OCI-LY1 (cell line): ENCODE data around the gene RBM20.
"Not testable (repeated sequence)": the region's sequence is repeated elsewhere in the genome, so short reads cannot be mapped to it uniquely, and the experiment has no call there.

Experiments used
- H2AFZ ChIP-seq: fragments of 200-600 bp; sonication (generic), shearing (Covaris generic); 2 replicates; pipeline ENCODE4 v1.6.0; 2014; ENCODE audit warnings: antibody characterized with exemption, mild to moderate bottlenecking, low read length
- H3F3A ChIP-seq: fragments of 200-600 bp; sonication (generic), shearing (Covaris generic); 2 replicates; pipeline ENCODE4 v1.6.0; 2014; ENCODE audit warnings: mild to moderate bottlenecking, antibody characterized with exemption, low read length, moderate library complexity; ENCODE audit not compliant: insufficient read depth
- H3K27ac ChIP-seq: fragments of 200-600 bp; sonication (generic); 2 replicates; pipeline ENCODE4 v1.5.1; 2014; ENCODE audit warnings: low read length, mixed run types, mild to moderate bottlenecking, low read depth; ENCODE audit not compliant: poor library complexity, severe bottlenecking
- H3K27me3 ChIP-seq: fragments of 200-600 bp; sonication (generic); 2 replicates; pipeline ENCODE4 v1.6.0; 2014; ENCODE audit warnings: antibody characterized with exemption, mild to moderate bottlenecking, low read length, moderate library complexity; ENCODE audit not compliant: insufficient read depth
- H3K36me3 ChIP-seq: fragments of 200-600 bp; sonication (generic); 2 replicates; pipeline ENCODE4 v1.6.1; 2014; ENCODE audit warnings: mild to moderate bottlenecking, antibody characterized with exemption, low read length, moderate library complexity, mixed read lengths; ENCODE audit not compliant: insufficient read depth
- H3K4me1 ChIP-seq: fragments of 200-600 bp; sonication (generic); 2 replicates; pipeline ENCODE4 v1.5.1; 2014; ENCODE audit warnings: mild to moderate bottlenecking, low read length, moderate library complexity; ENCODE audit not compliant: insufficient read depth, severe bottlenecking
- H3K4me2 ChIP-seq: fragments of 200-600 bp; sonication (generic), shearing (Covaris generic); 2 replicates; pipeline ENCODE4 v1.6.1; 2014; ENCODE audit warnings: low read length
- H3K4me3 ChIP-seq: fragments of 200-600 bp; sonication (generic); 2 replicates; pipeline ENCODE4 v1.5.1; 2014; ENCODE audit warnings: low read length, low read depth, mild to moderate bottlenecking, mixed read lengths; ENCODE audit not compliant: poor library complexity, severe bottlenecking
- H3K79me2 ChIP-seq: fragments of 200-600 bp; shearing (Covaris generic); 2 replicates; pipeline ENCODE4 v1.6.1; 2016; ENCODE audit warnings: mixed run types, low read length, mixed read lengths; ENCODE audit not compliant: insufficient read depth
- H3K9ac ChIP-seq: fragments of 200-600 bp; sonication (generic), shearing (Covaris generic); 2 replicates; pipeline ENCODE4 v1.6.1; 2014; ENCODE audit warnings: mild to moderate bottlenecking, low read length, mixed read lengths
- H3K9me2 ChIP-seq: fragments of 200-600 bp; sonication (generic), shearing (Covaris generic); 2 replicates; pipeline ENCODE4 v1.6.1; 2014; ENCODE audit warnings: low read depth, mild to moderate bottlenecking, low read length, mixed read lengths
- H3K9me3 ChIP-seq: fragments of 200-600 bp; shearing (Covaris generic); 2 replicates; pipeline ENCODE4 v1.6.1; 2014; ENCODE audit warnings: low read length, mixed read lengths
- H4K20me1 ChIP-seq: fragments of 200-600 bp; sonication (generic), shearing (Covaris generic); 2 replicates; pipeline ENCODE4 v1.6.0; 2016; ENCODE audit warnings: mild to moderate bottlenecking, low read length; ENCODE audit not compliant: insufficient read depth
- CTCF ChIP-seq: fragments of 200-600 bp; sonication (generic), shearing (Covaris generic); IDR thresholded peaks from 2 replicates; pipeline ENCODE4 v1.5.1; 2017; ENCODE audit warnings: mild to moderate bottlenecking, antibody characterized with exemption, low read length, moderate library complexity, mixed read lengths
- EZH2 ChIP-seq: fragments of 200-600 bp; sonication (generic), shearing (Covaris generic); IDR thresholded peaks from 2 replicates; pipeline ENCODE4 v1.8.0; 2017; ENCODE audit warnings: borderline replicate concordance, mixed run types, mild to moderate bottlenecking, antibody characterized with exemption, low read length, moderate library complexity, mixed read lengths

Gene RBM20

GRCh38 chr10:110637558-110638053 is 6.5 kb upstream of the RBM20 start:
- H3K27ac ChIP-seq: peak overlapping the region; percentile 58
- no peak overlapping the region for H2AFZ ChIP-seq
- H3K79me2 ChIP-seq: no peaks in the 10 kb centered on the region
- no peaks in the 10 kb centered on the region for H3K9me2 ChIP-seq
- peak overlapping the region; percentile 16; the same call in 1 of the 2 replicates for H3K4me2 ChIP-seq
- no peak overlapping the region for H3K4me3 ChIP-seq
- H3K9ac ChIP-seq: peak overlapping the region; percentile 6; the same call in 1 of the 2 replicates
- no peaks in the 10 kb centered on the region for H3K36me3 ChIP-seq
- no peaks in the 10 kb centered on the region for H3K27me3 ChIP-seq
- no peaks in the 10 kb centered on the region for H3F3A ChIP-seq
- H3K9me3 ChIP-seq: no peaks in the 10 kb centered on the region
- TF ChIP-seq EZH2: no peak
- H4K20me1 ChIP-seq: no peaks in the 10 kb centered on the region
- peaks cover 68% of the 10 kb centered on the region for H3K4me1 ChIP-seq

- Histone ChIP-seq H4K20me1 (no peaks in the 10 kb centered on the region), H3K9ac (no peak overlapping the region), H3F3A (no peaks in the 10 kb centered on the region), H3K9me3 (no peaks in the 10 kb centered on the region), H3K4me2 (no peak overlapping the region), H3K4me1 (peaks cover 72% of the 10 kb centered on the region), H3K27me3 (no peaks in the 10 kb centered on the region), H3K9me2 (no peaks in the 10 kb centered on the region), H3K27ac (peak overlapping the region; percentile 58), H3K4me3 (no peak overlapping the region), H3K36me3 (no peaks in the 10 kb centered on the region), H3K79me2 (no peaks in the 10 kb centered on the region), H2AFZ (no peak overlapping the region)
- TF ChIP-seq CTCF: no peak
- no peak for TF ChIP-seq EZH2
Measured at GRCh38 chr10:110638319-110638718, 5.8 kb upstream of the RBM20 start.

GRCh38 chr10:110639046-110639445 is 5.1 kb upstream of the RBM20 start:
- H3K4me2 ChIP-seq, H3K27ac ChIP-seq, H3K36me3 ChIP-seq, H3K79me2 ChIP-seq, H2AFZ ChIP-seq, H3K27me3 ChIP-seq, H3K9ac ChIP-seq, H3K9me2 ChIP-seq, H3K9me3 ChIP-seq, H3F3A ChIP-seq, H3K4me3 ChIP-seq, H4K20me1 ChIP-seq: not testable (repeated sequence)
- peaks cover 72% of the 10 kb centered on the region for H3K4me1 ChIP-seq

GRCh38 chr10:110639858-110640257 is 4.3 kb upstream of the RBM20 start:
- peaks cover 67% of the 10 kb centered on the region for H3K4me1 ChIP-seq
- not testable (repeated sequence) for H3K27ac ChIP-seq, H3K36me3 ChIP-seq

GRCh38 chr10:110641256-110641655 is 2.9 kb upstream of the RBM20 start:
- H3K9ac ChIP-seq: peak overlapping the region; percentile 26; the same call in 1 of the 2 replicates
- no peaks in the 10 kb centered on the region for H3K9me3 ChIP-seq
- H3K4me1 ChIP-seq: peaks cover 61% of the 10 kb centered on the region
- H3K4me3 ChIP-seq: peak overlapping the region; percentile 39
- H3K27ac ChIP-seq: peak overlapping the region; percentile 89
- H3K9me2 ChIP-seq: no peaks in the 10 kb centered on the region
- H3K27me3 ChIP-seq: no peaks in the 10 kb centered on the region
- TF ChIP-seq EZH2: no peak
- no peak for TF ChIP-seq CTCF
- no peak overlapping the region for H2AFZ ChIP-seq
- no peaks in the 10 kb centered on the region for H3K36me3 ChIP-seq
- H3K79me2 ChIP-seq: 0 out of 2 replicates have a peak, but pooled peaks cover 3% of the 10 kb centered on the region
- no peaks in the 10 kb centered on the region for H4K20me1 ChIP-seq
- no peaks in the 10 kb centered on the region for H3F3A ChIP-seq
- H3K4me2 ChIP-seq: peak overlapping the region; percentile 47

More at GRCh38 chr10:110639858-110640257, 4.3 kb upstream of the RBM20 start:
- not testable (repeated sequence) for H3K27me3 ChIP-seq, H2AFZ ChIP-seq, H3K9me3 ChIP-seq, H3F3A ChIP-seq, H3K79me2 ChIP-seq, H3K4me3 ChIP-seq, H3K9me2 ChIP-seq, H4K20me1 ChIP-seq, H3K4me2 ChIP-seq, H3K9ac ChIP-seq
